ENCODE measurements around the gene ABHD17B. TPM values are rescaled to one million over a fixed set of nuclear protein-coding genes. Genes with fewer than 3 reads are reported as not detected.

The ABHD17B gene
- total RNA-seq, 1 experiment from 2014 or later: 21.9 TPM

- Histone ChIP-seq H3K9me3 (ENCODE audit: insufficient read depth, low read depth) (no peaks in the 10 kb centered on the region), H3K4me2 (peak overlapping the region; percentile 93), H3K9me2 (ENCODE audit: insufficient read depth) (no peaks in the 10 kb centered on the region), H3F3A (ENCODE audit: insufficient read depth, low read depth) (peaks cover 20% of the 10 kb centered on the region; the same call in 1 of the 2 replicates), H2AFZ (peak overlapping the region; percentile 95), H3K79me2 (ENCODE audit: low read depth) (peaks cover 88% of the 10 kb centered on the region), H3K27ac (peak overlapping the region; percentile 64), H3K36me3 (ENCODE audit: low read depth) (no peaks in the 10 kb centered on the region), H3K27me3 (ENCODE audit: insufficient read depth, low read depth) (no peaks in the 10 kb centered on the region), H4K20me1 (ENCODE audit: insufficient read depth) (peaks cover 19% of the 10 kb centered on the region; the same call in 1 of the 2 replicates), H3K4me1 (replicated peaks; ENCODE audit: insufficient read depth) (peaks cover 32% of the 10 kb centered on the region), H3K4me3 (peak overlapping the region; percentile 70)
- POLR2A ChIA-PET (ENCODE audit: unreplicated experiment): interaction anchor here (0.6 to 1.4 kb wide), 4 partner anchors 18 to 239 kb away, joined by 3 to 13 read pairs (median 4); no protein-coding TSS in a partner anchor
- intact Hi-C loops (cut with micrococcal nuclease; ENCODE audit: unreplicated experiment): loop anchor here (2.0 to 5.0 kb wide), 4 partner anchors 33 to 230 kb away; no protein-coding TSS in a partner anchor
- TSS peak; percentile 61 for BruUV-seq (replicated peaks)
- TF ChIP-seq EZH2 (IDR thresholded peaks at IDR 0.05; ENCODE audit: low read depth): no peak
- TF ChIP-seq CTCF (conservative IDR thresholded peaks at IDR 0.05): no peak
- DNase-seq: no peak
- CTCF ChIA-PET: interaction anchor here (1.4 kb wide), 1 partner anchor 113 kb away, joined by 4 read pairs; no protein-coding TSS in a partner anchor
Observed at GRCh38 chr9:71911908-71912335, 929 bp upstream of the ABHD17B start.

- H3K36me3 ChIP-seq (ENCODE audit: low read depth): no peaks in the 10 kb centered on the region
- CTCF ChIA-PET: interaction anchor here (1.4 kb wide), 1 partner anchor 114 kb away, joined by 4 read pairs; no protein-coding TSS in a partner anchor
- H3K4me1 ChIP-seq (replicated peaks; ENCODE audit: insufficient read depth): peaks cover 32% of the 10 kb centered on the region
- peaks cover 88% of the 10 kb centered on the region for H3K79me2 ChIP-seq (ENCODE audit: low read depth)
- peak overlapping the region; percentile 93 for H3K4me3 ChIP-seq
- DNase-seq: no peak
- peak overlapping the region; percentile 92 for H3K4me2 ChIP-seq
- TF ChIP-seq CTCF (conservative IDR thresholded peaks at IDR 0.05) (no peak), EZH2 (IDR thresholded peaks at IDR 0.05; ENCODE audit: low read depth) (no peak)
- POLR2A ChIA-PET (ENCODE audit: unreplicated experiment): interaction anchor here (0.6 to 1.4 kb wide), 7 partner anchors 15 to 1422 kb away, joined by 3 to 13 read pairs (median 4); no protein-coding TSS in a partner anchor
- intact Hi-C loops (cut with micrococcal nuclease; ENCODE audit: unreplicated experiment): loop anchor here (2.0 to 5.0 kb wide), 4 partner anchors 34 to 232 kb away; no protein-coding TSS in a partner anchor
- H3K9me3 ChIP-seq (ENCODE audit: insufficient read depth, low read depth): no peaks in the 10 kb centered on the region
- peaks cover 20% of the 10 kb centered on the region; the same call in 1 of the 2 replicates for H3F3A ChIP-seq (ENCODE audit: insufficient read depth, low read depth)
- TSS peak; percentile 12 for BruUV-seq (replicated peaks)
- H3K9me2 ChIP-seq (ENCODE audit: insufficient read depth): no peaks in the 10 kb centered on the region
- peak overlapping the region; percentile 77 for H3K27ac ChIP-seq
- no peaks in the 10 kb centered on the region for H3K27me3 ChIP-seq (ENCODE audit: insufficient read depth, low read depth)
- H4K20me1 ChIP-seq (ENCODE audit: insufficient read depth): peaks cover 17% of the 10 kb centered on the region; the same call in 1 of the 2 replicates
- peak overlapping the region; percentile 89 for H2AFZ ChIP-seq
Observed at GRCh38 chr9:71910650-71911060, 338 bp downstream of the ABHD17B start.

- CTCF ChIA-PET: no interaction called here
- Histone ChIP-seq H3K4me2 (peak overlapping the region; percentile 92), H3K9me3 (ENCODE audit: insufficient read depth, low read depth) (no peaks in the 10 kb centered on the region), H3K9me2 (ENCODE audit: insufficient read depth) (no peaks in the 10 kb centered on the region), H3F3A (ENCODE audit: insufficient read depth, low read depth) (peaks cover 20% of the 10 kb centered on the region; the same call in 1 of the 2 replicates), H3K27me3 (ENCODE audit: insufficient read depth, low read depth) (no peaks in the 10 kb centered on the region), H4K20me1 (ENCODE audit: insufficient read depth) (peaks cover 15% of the 10 kb centered on the region; the same call in 1 of the 2 replicates), H3K79me2 (ENCODE audit: low read depth) (peaks cover 88% of the 10 kb centered on the region), H3K4me1 (replicated peaks; ENCODE audit: insufficient read depth) (peaks cover 32% of the 10 kb centered on the region), H3K27ac (peak overlapping the region; percentile 77), H2AFZ (peak overlapping the region; percentile 89), H3K36me3 (ENCODE audit: low read depth) (no peaks in the 10 kb centered on the region), H3K4me3 (peak overlapping the region; percentile 93)
- no peak for TF ChIP-seq EZH2 (IDR thresholded peaks at IDR 0.05; ENCODE audit: low read depth)
- TF ChIP-seq CTCF (conservative IDR thresholded peaks at IDR 0.05): no peak
- intact Hi-C loops (cut with micrococcal nuclease; ENCODE audit: unreplicated experiment): loop anchor here (2.0 to 5.0 kb wide), 4 partner anchors 35 to 232 kb away; no protein-coding TSS in a partner anchor
- peak in 1 of 2 experiments; percentile 55 for DNase-seq
- POLR2A ChIA-PET (ENCODE audit: unreplicated experiment): interaction anchor here (0.6 kb wide), 1 partner anchor 229 kb away, joined by 4 read pairs; no protein-coding TSS in a partner anchor
- BruUV-seq (replicated peaks): no TSS peak
Observed at GRCh38 chr9:71909887-71910649, 925 bp downstream of the ABHD17B start.
